ENCODE data around the gene SLC12A9. TPM values are rescaled to one million over a fixed set of nuclear protein-coding genes. Genes with fewer than 3 reads are reported as not detected.

SLC12A9 gene
- polyA plus RNA-seq, 10 donors: 12.5 to 25.7 (median 16.5) TPM

GRCh38 chr7:100882785-100883526 is 30.4 kb downstream of the SLC12A9 start:
- DNase-seq: peak in 1 of 3 donors; percentile 0

- no peak for DNase-seq
Observed at GRCh38 chr7:100884736-100885439, 32.4 kb downstream of the SLC12A9 start.

GRCh38 chr7:100885440-100886141 is 33.1 kb downstream of the SLC12A9 start:
- peak in 1 of 3 donors; percentile 5 for DNase-seq

DNA sequence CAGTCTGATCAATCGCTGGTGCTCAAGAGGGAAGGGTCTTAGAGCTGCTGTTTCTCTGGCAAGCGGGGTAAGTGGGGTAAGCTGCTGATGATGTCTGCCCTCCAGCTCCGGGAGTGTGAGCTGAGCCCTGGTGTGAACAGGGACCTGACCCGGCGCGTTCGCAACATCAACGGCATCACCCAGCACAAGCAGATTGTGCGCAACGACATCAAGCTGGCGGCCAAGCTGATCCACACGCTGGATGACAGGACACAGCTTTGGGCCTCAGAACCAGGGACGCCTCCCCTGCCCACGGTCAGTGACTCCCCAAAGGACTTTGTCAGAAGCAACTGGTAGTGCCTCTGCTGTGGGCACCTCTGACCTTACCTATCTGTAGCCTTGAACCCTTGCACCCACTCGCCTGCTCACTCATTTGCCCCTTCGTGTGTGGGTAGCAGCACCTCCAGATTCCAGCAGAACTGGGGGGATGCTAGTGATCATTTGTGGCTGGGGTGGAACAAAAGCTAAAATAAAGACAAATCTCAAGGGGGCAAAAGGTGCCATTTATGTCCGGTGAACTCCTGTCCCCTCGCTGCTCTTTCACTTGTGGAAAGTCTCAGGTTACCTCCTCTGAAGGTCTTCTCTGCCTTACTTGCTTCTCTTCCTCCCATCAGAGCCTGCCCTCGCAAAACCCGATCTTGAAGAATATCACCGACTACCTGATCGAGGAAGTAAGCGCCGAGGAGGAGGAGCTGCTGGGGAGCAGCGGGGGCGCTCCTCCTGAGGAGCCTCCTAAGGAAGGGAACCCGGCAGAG is 33.8 kb downstream of the SLC12A9 start:
- DNase-seq: no peak

DNA sequence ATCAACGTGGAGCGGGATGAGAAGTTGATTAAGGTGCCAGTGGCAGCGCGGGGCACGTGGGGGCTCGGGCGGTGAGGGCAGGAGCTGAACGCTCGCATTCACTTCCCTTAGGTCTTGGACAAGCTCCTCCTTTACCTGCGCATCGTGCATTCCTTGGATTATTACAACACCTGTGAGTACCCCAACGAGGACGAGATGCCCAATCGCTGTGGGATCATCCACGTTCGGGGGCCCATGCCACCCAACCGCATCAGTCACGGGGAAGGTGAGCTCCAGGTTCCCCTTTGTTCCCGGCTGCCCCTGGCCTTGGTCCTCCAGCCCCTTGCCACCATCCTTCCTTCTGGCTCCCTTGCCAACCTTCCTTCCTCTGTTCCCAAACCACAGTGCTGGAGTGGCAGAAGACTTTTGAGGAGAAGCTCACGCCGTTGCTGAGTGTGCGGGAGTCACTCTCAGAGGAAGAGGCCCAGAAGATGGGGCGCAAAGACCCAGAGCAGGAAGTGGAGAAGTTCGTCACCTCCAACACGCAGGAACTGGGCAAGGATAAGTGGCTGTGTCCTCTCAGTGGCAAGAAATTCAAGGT is 34.5 kb downstream of the SLC12A9 start:
- peak in 1 of 3 donors; percentile 5 for DNase-seq

DNA sequence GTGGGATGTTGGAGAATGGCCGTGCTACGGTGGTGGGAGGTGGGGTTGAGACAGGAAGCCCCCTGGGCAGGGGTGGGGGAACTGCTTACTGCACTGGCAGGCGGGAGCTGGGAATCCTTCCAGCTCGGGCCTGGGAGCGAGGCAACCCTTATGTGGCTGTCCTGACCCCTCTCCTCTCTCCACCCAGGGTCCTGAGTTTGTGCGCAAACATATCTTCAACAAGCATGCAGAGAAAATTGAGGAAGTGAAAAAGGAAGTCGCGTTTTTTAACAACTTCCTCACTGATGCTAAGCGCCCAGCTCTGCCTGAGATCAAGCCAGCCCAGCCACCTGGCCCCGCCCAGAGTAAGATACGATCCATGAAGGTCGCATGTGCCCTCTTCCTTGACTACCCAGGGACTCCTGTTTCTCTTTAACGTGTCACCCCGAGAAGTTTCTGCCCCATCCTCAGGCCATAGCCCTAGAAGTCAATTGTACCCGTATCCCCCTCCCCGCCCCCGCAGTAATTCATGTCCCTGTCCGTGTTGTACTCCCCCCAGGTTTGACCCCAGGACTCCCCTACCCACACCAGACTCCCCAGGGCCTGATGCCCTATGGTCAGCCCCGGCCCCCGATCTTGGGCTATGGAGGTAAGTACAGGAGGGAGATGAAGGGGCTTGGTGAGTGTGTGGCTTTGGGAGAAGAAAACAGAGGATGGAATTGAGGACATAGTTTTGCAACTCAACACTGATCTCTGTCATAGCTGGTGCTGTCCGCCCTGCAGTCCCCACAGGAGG is 35.2 kb downstream of the SLC12A9 start:
- DNase-seq: peak in 1 of 3 donors; percentile 41

GRCh38 chr7:100888291-100888987 is 35.9 kb downstream of the SLC12A9 start:
- DNase-seq: peak in 1 of 3 donors; percentile 36

DNA sequence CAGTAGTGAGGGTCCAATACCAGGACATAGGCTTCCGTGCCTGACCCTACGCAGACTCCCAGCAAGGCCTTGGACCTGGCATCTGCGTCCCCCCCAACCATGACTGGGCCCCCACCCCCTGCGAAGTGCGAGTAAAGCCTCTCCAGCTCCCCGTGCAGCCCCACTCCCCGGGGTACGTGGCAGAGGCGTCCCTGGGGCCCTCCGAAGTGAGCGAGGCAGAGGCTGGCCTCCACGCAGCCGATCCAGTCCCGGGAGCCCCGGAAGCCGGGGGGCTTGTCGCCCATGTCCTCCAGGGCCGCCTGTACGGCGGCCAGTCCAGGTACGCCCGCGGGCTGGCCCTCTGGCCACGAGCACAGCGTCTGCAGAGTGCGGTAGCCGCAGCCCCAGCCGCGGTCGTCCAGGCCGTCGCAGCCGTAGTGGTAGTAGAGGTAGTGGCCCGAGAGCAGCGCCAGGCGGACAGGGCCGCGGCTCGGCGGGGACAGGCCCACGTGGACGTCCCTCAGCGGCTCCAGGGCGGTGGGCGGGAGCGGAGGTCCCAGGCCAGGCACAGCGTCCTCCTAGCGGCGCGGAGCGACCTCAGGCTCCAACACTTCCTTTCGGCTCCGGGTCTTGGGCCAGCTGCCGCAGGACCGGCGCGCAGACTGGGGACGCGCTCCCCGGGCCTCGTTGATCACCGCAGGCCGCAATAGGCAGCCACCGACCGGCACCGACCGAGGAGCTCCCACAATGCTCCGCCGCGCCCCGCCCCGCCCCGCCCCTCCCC is 36.7 kb downstream of the SLC12A9 start, which contains the start of gene UFSP1:
Gene UFSP1 (minus strand): TSS at position 728 of the 763 bp plus-strand sequence. CDS start 444 bp downstream, at position 284.
- no peak for DNase-seq

DNA sequence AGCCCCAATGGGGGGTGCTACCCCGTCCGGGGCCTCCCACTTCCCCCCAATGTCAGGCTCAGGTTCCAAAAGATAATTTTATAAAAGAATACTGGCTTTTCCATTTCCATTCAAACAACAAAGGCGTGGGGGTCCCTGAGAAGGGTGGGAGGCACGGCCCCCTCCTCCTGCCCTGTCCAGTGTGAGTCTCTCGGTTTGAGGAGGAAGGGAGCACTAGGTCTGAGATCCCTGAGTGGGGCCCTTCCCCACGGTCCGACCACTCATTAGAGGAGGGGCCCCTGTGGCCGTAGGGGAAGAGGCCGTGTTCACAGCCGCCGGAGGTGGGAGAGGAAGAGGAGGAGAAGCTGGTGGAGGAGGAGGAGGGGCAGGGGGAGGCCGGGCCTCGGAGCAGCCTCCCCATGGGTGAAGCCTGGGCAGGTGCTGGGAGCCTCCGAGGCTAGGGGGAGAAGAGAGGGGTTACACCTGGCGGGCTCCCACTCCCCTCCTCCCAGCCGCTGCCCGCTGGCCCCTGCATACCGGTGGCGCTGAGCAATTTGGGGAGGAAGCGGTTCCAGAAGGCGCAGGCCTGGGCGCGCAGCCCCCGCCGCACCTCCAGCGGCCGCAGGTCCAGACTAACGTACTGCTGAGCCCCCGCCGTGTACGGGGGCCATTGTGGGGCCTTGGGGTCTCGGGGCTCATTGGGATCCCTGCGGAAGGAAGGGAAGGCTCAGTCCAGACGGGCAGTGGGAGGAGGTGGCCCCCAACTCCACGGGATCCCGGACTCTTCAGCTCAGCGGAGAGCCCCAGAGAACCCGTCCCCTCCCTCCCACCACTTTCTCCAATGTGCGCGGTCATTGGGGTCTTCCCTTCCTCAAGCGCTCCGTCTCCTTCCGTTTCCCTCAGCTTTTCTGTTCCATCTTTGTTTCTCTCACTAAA is 38.4 kb downstream of the SLC12A9 start:
- peak in 1 of 3 donors; percentile 84 for DNase-seq

DNA sequence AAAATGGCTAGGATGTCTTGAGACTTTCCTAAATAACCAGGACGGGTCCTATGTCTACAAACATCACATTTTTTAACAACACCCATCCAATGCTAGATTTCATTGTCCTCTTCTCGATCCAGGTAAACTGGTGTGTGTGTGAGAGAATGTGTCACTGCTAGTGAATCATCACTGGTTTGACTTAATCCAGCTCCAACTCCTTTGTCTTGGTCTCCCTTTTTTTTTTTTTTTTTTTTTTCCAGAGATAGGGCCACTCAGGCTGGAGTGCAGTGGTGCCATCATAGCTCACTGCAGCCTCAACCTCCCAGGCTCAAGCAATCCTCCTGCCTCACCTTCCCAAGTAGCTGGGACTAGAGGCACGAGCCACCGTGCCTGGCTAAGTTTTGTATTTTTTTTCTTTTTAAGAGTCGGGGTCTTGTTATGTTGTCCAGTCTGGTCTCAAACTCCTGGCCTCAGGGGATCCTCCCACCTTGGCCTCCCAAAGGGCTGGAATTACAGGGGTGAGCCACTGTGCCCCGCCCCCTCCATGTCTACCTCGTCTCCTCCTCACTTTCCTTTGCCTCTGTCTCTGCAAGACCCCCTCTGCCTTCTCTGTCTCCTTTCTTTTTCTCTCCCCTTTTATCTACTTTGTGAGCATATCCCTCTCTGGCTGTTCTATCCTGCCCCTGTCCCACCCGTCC is 39.2 kb downstream of the SLC12A9 start:
- no peak for DNase-seq

DNA sequence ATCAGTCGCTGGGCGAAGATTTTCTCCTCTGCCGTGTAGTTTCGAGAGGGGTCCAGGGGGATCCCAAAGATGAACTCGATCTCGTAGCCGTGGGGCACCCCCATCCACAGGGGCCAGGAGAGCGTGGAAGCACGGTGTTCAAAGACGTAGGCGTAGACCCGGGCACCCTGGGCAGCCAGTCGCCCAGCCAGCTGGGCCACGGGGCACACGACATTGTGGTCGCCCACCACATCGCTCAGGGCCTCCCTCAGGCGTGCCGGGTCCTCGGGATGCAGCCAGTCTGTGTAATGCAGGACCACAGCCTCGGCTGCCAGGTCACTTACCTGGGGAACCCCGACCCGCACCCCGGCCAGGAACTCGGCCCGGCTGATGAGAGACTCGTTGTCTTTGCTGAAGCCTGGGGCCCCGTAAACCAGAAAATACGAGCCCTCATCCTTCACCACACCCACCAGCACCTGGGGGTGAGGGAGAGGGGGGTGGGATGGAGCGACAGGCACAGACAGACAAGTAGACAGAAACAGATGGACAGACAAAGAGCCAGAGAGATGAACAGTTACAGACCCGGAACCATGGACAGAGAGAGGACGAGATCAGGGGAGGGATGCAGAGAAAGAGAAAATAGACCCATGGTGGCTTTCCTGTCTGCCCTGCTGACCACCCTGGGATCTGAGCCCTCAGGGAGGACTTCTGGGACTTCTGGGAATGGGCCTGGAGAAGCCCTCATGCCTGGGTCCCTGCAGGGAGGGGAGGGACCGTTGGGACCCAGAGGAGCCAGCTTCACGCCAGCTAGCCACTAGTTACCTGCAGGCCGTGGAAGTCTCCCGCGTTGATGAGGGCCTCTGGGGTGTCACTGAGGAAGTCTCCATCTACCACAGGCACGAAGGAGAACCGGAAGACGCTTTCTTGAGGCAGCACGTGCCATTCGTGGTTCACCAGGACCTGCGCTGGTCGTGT is 40.1 kb downstream of the SLC12A9 start:
- no peak for DNase-seq

GRCh38 chr7:100893318-100893895 is 40.9 kb downstream of the SLC12A9 start:
- DNase-seq: no peak

- peak in 1 of 3 donors; percentile 67 for DNase-seq
Observed at GRCh38 chr7:100893910-100894721, 41.6 kb downstream of the SLC12A9 start.

DNA sequence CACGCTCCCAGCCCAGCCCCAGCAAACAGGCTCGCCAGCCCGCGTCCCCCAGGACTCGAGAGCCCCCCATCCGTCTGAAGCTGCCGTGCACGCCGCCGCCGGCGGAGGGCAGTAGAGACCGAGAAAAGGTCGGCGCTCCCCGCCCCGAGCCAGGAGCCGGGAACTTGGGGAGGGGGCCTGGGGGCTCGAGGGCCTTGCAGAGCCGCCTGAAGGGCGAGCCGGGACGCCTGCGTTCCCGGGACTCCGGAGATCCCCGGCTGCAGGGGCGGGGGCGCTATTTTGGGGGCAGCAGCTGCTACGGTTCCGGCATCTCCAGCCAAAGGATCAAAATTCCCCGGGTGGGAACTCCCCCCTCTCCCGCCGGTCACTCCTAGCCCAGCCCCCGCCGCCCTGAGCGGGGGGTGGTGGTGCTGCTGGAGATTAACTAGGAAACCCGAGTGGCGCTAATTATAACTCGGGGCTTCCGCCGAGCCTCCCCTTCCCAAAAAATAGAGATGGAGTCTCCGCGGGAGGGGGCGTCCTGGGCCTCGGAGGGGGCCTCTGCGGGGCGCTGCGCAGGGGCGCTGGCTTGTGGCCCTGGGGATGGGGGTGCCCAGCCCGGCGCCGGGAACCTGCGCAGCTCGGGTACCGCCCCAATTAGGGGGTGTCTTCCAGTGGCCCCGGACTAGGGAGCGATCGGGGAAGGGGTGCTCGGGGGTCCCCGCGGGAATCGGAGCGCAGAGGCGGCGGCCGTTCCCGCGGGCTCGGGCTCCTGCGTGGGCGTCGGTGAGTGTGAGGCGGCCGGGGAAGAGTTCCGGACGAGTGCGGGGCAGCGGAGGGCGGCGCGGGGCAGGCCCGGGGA is 42.6 kb downstream of the SLC12A9 start:
- DNase-seq: peak; percentile 71 to 79 (median 74)
